GM19239 (cell line): ENCODE data around the gene ERO1B.
"Not testable (repeated sequence)": the region's sequence is repeated elsewhere in the genome, so short reads cannot be mapped to it uniquely, and the experiment has no call there.

Source experiments
- DNase-seq: peaks from one replicate; pipeline ENCODE4 v3.0.0; 2011; ENCODE audit warnings: low spot score; ENCODE audit not compliant: insufficient read length
- FAIRE-seq: peaks from 2 replicates; lab custom pipeline; 2011; peaks lifted over from hg19 to GRCh38; lab: Jason Lieb, UNC

The ERO1B gene

DNA sequence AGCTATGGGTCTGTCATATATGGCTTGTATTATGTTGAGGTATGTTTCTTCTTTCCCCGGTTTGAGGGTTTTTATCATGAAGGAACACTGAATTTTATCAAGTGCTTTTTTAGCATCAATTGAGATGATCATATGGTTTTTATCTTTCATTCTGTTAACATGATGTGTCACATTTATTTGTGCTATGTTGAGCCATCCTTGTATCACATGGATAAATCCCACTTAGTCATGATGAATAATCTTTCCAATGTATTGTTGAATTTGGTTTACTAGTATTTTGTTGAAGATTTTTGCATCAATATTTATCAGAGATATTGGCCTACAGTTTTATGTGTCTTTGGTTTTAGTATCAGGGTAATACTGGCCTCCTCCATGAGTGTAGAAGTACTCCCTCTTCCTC lies 77.7 kb downstream of the ERO1B start:
- FAIRE-seq: peak; percentile 45
- DNase-seq: no peak

GRCh38 chr1:236201786-236202185 lies 80.0 kb downstream of the ERO1B start:
- FAIRE-seq (no peak), DNase-seq (no peak)

DNA sequence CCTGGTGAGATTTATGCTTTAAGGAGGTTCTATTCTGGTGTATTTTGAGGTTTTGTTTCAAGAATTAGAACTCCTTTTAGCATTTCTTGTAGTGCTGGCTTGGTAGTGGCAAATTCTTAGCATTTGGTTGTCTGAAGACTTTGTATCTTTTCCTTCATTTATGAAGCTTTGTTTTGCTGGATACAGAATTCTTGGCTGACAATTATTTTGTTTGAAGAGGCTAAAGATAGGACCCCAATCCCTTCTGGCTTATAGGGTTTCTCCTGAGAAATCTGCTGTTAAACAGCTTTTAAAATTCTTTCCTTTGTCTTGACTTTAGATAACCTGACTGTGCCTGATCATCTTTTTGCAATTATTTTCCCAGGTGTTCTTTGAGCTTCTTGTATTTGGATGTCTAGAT lies 80.8 kb downstream of the ERO1B start:
- DNase-seq: no peak
- FAIRE-seq: no peak

GRCh38 chr1:236193184-236193583 lies 88.6 kb downstream of the ERO1B start:
- no peak for DNase-seq
- no peak for FAIRE-seq

GRCh38 chr1:236188084-236188483 lies 93.7 kb downstream of the ERO1B start:
- FAIRE-seq, DNase-seq: not testable (repeated sequence)

- not testable (repeated sequence) for DNase-seq, FAIRE-seq
Measured at GRCh38 chr1:236186471-236186870, 95.3 kb downstream of the ERO1B start.

DNA sequence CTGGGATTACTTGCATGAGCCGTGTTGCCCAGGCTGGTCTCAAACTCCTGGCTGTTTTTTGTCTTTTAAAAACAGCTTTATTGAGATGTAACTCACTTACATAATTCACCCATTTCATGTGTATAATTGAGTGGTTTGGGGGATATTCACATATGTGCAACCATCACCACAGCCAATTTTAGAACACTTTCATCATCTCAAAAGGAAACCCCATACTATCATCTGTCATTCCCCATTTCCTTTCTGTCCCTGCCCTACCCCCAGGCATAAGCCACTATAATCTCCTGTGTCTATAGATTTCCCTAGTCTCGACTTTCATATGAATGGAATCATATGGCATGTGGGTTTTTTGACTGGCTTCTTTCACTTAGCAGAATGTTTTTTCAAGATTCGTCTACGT lies 96.1 kb downstream of the ERO1B start:
- DNase-seq: no peak

GRCh38 chr1:236181059-236181458 lies 100.7 kb downstream of the ERO1B start:
- DNase-seq (no peak), FAIRE-seq (no peak)

More for the DNA sequence above, 96.1 kb downstream of the ERO1B start:
- peak; percentile 65 for FAIRE-seq

DNA sequence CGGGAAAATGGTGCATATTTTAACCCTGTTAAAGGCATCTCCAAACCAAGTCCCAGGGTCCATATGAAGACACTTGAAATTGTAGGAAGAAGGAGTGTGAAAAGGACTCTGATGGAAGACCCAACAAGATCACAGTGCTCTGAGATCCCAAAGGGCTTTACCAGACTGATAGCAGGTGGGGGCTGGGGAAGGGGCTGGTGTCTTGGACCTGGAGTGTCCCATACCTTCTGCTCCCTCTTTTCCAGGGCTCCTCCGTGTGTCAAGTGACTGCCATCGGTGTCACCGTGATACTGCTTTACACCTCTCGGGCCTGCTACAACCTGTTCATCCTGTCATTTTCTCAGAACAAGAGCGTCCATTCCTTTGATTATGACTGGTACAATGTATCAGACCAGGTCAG lies 102.1 kb downstream of the ERO1B start:
- FAIRE-seq (no peak), DNase-seq (no peak)

DNA sequence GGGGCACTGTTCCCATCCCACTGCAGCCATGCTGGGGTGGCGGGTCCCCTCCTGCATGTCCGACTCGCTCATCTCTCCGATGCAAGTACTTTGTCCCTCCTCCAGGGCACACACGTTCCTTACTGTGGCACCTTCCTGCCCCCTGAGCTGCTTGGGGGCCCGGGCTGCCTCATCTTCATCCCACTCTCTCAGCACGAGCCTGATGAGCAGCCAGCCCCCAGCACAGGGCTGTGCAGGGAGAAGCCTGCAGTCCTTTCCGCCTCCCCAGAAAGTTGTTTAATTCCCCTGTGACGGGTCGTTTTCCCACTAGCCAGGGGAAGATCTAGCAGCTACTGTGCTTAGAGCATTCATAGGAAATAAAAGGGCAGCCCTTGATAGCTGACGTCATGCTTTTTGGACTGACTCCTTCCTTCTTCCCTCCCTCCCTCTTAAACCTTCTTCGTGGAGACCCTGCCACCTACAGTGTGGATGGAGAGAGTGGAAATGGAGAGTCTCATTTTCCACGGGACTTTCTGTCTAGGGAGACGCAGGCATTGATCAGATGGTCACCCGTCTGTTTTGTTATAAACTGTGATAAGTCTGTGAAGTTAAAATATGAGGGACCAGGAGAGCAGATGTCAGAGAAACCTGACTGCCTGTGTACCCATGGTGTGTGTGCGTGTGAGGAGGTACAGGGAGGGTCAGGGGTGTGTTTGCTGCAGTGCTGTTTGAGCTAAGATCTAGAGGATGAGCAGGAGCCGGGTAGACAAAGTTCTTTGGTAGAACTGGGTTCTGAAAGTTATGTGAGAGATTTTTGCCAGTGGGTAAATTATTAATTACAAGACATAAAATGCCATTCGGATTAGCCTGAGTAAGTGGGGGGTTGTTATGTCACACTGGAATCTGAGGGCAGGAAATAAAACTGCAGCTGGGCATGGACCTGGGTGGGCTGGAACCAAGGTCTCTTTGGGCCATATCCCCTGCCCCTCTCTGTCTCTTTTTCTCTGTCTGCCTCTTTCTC lies 105.1 kb downstream of the ERO1B start:
- DNase-seq (no peak), FAIRE-seq (no peak)

- DNase-seq: no peak
Measured at GRCh38 chr1:236175642-236176336, 106.0 kb downstream of the ERO1B start.

GRCh38 chr1:236173174-236173767 lies 108.5 kb downstream of the ERO1B start:
- no peak for FAIRE-seq
- DNase-seq: no peak

More at GRCh38 chr1:236175642-236176336, 106.0 kb downstream of the ERO1B start:
- peak; percentile 87 for FAIRE-seq

DNA sequence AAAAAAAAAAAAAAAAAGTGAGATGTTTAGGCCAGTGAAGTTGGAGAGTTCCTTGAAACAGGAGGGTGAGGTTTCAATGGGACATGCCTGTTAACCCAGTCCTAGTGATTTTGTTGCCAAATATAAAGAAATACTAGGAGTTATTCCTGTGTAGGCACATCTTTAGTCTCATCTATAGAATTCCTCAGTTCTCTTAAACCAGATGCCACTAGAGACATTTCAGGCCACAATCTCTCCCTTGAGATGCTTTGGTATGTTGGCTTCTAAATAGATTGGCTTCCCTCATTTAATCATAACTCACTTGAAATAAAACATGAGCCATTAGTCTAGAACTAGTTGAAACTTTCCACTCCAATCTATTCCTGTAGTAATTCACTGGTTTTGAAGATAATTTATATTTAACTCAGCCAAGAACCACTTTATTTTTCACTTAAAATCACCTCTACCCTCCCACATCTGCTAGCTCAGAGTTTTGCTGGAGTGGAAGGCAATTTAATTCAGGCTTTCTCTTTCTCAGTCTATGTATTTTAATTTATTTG lies 109.6 kb downstream of the ERO1B start:
- FAIRE-seq (no peak), DNase-seq (no peak)

GRCh38 chr1:236168716-236169429 lies 112.9 kb downstream of the ERO1B start:
- DNase-seq: no peak
- no peak for FAIRE-seq

GRCh38 chr1:236167578-236167977 lies 114.2 kb downstream of the ERO1B start:
- FAIRE-seq (no peak), DNase-seq (no peak)

DNA sequence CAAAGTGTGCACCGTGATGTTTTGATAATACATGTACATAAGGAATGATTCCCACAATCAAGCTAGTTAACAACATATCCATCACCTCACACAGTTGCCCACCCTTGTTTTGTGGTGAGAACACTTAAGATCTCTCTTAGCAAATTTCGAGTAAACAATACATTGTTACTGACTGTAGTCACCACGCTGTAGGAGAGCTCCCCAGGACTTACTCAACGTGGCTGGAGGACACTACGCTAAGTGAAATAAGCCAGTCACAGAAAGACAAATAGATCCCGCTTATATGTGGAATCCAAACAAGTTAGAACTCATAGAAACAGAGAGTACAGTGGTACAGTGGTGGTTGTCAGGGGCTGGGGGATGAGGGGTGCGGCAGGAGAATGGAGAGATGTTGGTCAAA lies 114.6 kb downstream of the ERO1B start:
- no peak for FAIRE-seq

GRCh38 chr1:236166041-236166440 lies 115.7 kb downstream of the ERO1B start:
- DNase-seq: no peak

More for the DNA sequence above, 114.6 kb downstream of the ERO1B start:
- DNase-seq: no peak

More at GRCh38 chr1:236166041-236166440, 115.7 kb downstream of the ERO1B start:
- no peak for FAIRE-seq
